H1 (cell line): ENCODE results near the gene OOSP3. TPM values are rescaled to one million over a fixed set of nuclear protein-coding genes. Genes with fewer than 3 reads are reported as not detected.

Source experiments
- ASH2L ChIP-seq: fragments of 200-600, 300-600 bp; sonication (generic); IDR thresholded peaks from one replicate; pipeline ENCODE4 v1.7.1; 2017; ENCODE audit warnings: low read length
- BACH1 ChIP-seq: IDR thresholded peaks from 2 replicates; pipeline ENCODE4 v1.6.1; 2012; ENCODE audit warnings: low read length, improper control_type of control experiment
- CTCF ChIP-seq, 3 experiments: IDR thresholded peaks; 1 replicate in 2 of 3; 2 replicates in 1 of 3; pipeline versions ENCODE4 v1.5.1 to v1.6.1; 2011; ENCODE audit warnings: low read length in 3 of 3, mild to moderate bottlenecking in 3 of 3, inconsistent platforms in 2 of 3, low read depth in 1 of 3, moderate library complexity in 1 of 3; ENCODE audit not compliant: insufficient read depth in 1 of 3; ENCODE audit errors: control extremely low read depth in 1 of 3
- TBP ChIP-seq: IDR thresholded peaks from 2 replicates; pipeline ENCODE4 v1.6.1; 2011; ENCODE audit warnings: low read depth, low read length, improper control_type of control experiment
- ZNF274 ChIP-seq: IDR thresholded peaks from 2 replicates; pipeline ENCODE4 v1.7.0; 2012; ENCODE audit warnings: low read length, borderline replicate concordance; ENCODE audit errors: extremely low read depth
- polyA plus RNA-seq, 7 experiments: library from polyadenylated mRNA; depleted of rRNA in 3 of 7; stranded (reverse) in 5 of 7; unstranded in 2 of 7; fragments of >200 nt in 5 of 7; fragments of 200-250 nt in 2 of 7; gene quantifications; 1 replicate in 5 of 7; 2 replicates in 1 of 7; 4 replicates in 1 of 7; pipeline versions ENCODE4 v1.2.1 to v1.2.3, GENCODE V29; 2011 to 2013; ENCODE audit warnings: missing spikeins in 2 of 7, mixed read lengths in 2 of 7
- total RNA-seq: library from RNA; stranded (reverse); fragmentation: NEBNext Ultra II Directional; extraction: Animal tissue kit (Norgen Biotek cat#: 25700); gene quantifications from 2 replicates; pipeline ENCODE4 v1.2.1, GENCODE V29; 2021

Gene OOSP3
- total and polyA plus RNA-seq, 2 of the 8 experiments (the other 6 are each of a cell fraction or from before 2014, with no cell fraction given) = not detected

GRCh38 chr11:59891781-59892181 lies 13.2 kb downstream of the OOSP3 start (continued):
- TF ChIP-seq CTCF (IDR thresholded peaks at IDR 0.05; ENCODE audit: control extremely low read depth in 1 of 3, insufficient read depth in 1 of 3, low read depth in 1 of 3, low read length in 3 of 3) (peak in 2 of 3 experiments; percentile 2 to 22; a peak in 2 of 4 replicates), ASH2L (peak; percentile 61), TBP (0 out of 2 replicates have a peak, but pooled peaks have one; percentile 24), BACH1 (peak; percentile 82), ZNF274 (no peak)
- TF ChIP-seq, all 59 proteins: peak for 12
